HepG2 (cell line): ENCODE results near the gene ANGPTL5. TPM values are rescaled to one million over a fixed set of nuclear protein-coding genes. Genes with fewer than 3 reads are reported as not detected.

Experiments used
- ATAC-seq: fragments of 200-7000 bp; cut with Tn5 transposase; 3 replicates; pipeline ENCODE4 v1.9.1; 2020; ENCODE audit warnings: mild to moderate bottlenecking, moderate library complexity
- BruUV-seq: library from RNA; stranded (reverse); fragments of 400-500 nt; replicated peaks from 2 replicates; lab custom pipeline; 2021; lab: Mats Ljungman, UMichigan
- CTCF ChIA-PET: fragments of 300-600 bp; formaldehyde crosslinking; extraction: SDS; loops from one replicate; lab custom pipeline; 2021; ENCODE audit warnings: low total read pairs, inconsistent platforms, low intra/inter-chr PET ratio; lab: Yijun Ruan, JAX
- POLR2A ChIA-PET: fragments of 350-600 bp; sonication (Branson Sonifier 250); formaldehyde crosslinking; loops from one replicate; lab custom pipeline; 2020; ENCODE audit warnings: antibody characterized with exemption, inconsistent platforms; lab: Yijun Ruan, JAX
- DNase-seq: peaks from one replicate; pipeline ENCODE4 v3.0.0-alpha.2; 2015; ENCODE audit warnings: low spot score
- FAIRE-seq: peaks from 3 replicates; lab custom pipeline; 2011; peaks lifted over from hg19 to GRCh38; lab: Jason Lieb, UNC
- H2AFZ ChIP-seq: one replicate; pipeline ENCODE4 v1.6.1; 2011; ENCODE audit warnings: low read length, inconsistent platforms
- H3K27ac ChIP-seq: fragments of 300-600 bp; 3 replicates; pipeline ENCODE4 v1.8.0; 2011; ENCODE audit warnings: mixed run types, mild to moderate bottlenecking, mixed read lengths, low read length, inconsistent platforms; ENCODE audit not compliant: insufficient read depth; ENCODE audit errors: extremely low read length
- H3K27me3 ChIP-seq, 2 experiments: fragments of 200-600 bp in 1 of 2; 2 replicates in 1 of 2; 3 replicates in 1 of 2; pipeline versions ENCODE4 v1.6.0 to v1.8.0; 2011; ENCODE audit warnings: low read length in 2 of 2, mild to moderate bottlenecking in 2 of 2, moderate library complexity in 2 of 2, inconsistent platforms in 1 of 2; ENCODE audit not compliant: insufficient read depth in 2 of 2, control insufficient read depth in 1 of 2
- H3K36me3 ChIP-seq, 2 experiments: fragments of 200-600 bp in 1 of 2; replicated peaks in 1 of 2; 2 replicates in 1 of 2; 3 replicates in 1 of 2; pipeline versions ENCODE4 v1.5.1 to v1.8.0; 2011; ENCODE audit warnings: low read length in 2 of 2, inconsistent platforms in 1 of 2; ENCODE audit not compliant: insufficient read depth in 2 of 2, control insufficient read depth in 1 of 2
- H3K4me1 ChIP-seq: 2 replicates; pipeline ENCODE4 v1.5.1; 2012; ENCODE audit warnings: low read length, inconsistent platforms; ENCODE audit not compliant: insufficient read depth
- H3K4me2 ChIP-seq: 2 replicates; pipeline ENCODE4 v1.6.0; 2011; ENCODE audit warnings: low read depth, low read length, inconsistent platforms
- H3K4me3 ChIP-seq, 3 experiments: fragments of 200-600 bp in 1 of 3; sonication (generic), shearing (Covaris generic) in 1 of 3; replicated peaks in 1 of 3; 2 replicates each; pipeline ENCODE4 v1.5.1; 2011 to 2016; ENCODE audit warnings: low read length in 3 of 3, inconsistent platforms in 2 of 3, low read depth in 2 of 3, mild to moderate bottlenecking in 2 of 3, control low read depth in 1 of 3, mixed read lengths in 1 of 3; ENCODE audit not compliant: insufficient read depth in 1 of 3
- H3K79me2 ChIP-seq: one replicate; pipeline ENCODE4 v1.6.1; 2011; ENCODE audit warnings: low read length, inconsistent platforms; ENCODE audit not compliant: insufficient read depth
- H3K9ac ChIP-seq: 2 replicates; pipeline ENCODE4 v1.6.0; 2011; ENCODE audit warnings: mild to moderate bottlenecking, low read depth, low read length, inconsistent platforms; ENCODE audit not compliant: insufficient read depth
- H3K9me3 ChIP-seq: 2 replicates; pipeline ENCODE4 v1.5.1; 2012; ENCODE audit warnings: mild to moderate bottlenecking, low read length
- H4K20me1 ChIP-seq: 2 replicates; pipeline ENCODE4 v1.6.0; 2011; ENCODE audit warnings: inconsistent platforms, mild to moderate bottlenecking, low read length, moderate library complexity; ENCODE audit not compliant: insufficient read depth
- NR2C2 ChIP-seq: sonication (generic); formaldehyde crosslinking; IDR thresholded peaks from 2 replicates; pipeline ENCODE4 v1.4.0; 2020; ENCODE audit warnings: missing genetic modification reagents, mild to moderate bottlenecking, moderate library complexity, borderline replicate concordance
- PAF1 ChIP-seq: IDR thresholded peaks from 2 replicates; pipeline ENCODE4 v1.6.1; 2016; ENCODE audit warnings: missing genetic modification reagents, missing compliant biosample characterization
- ZSCAN29 ChIP-seq: sonication (generic); formaldehyde crosslinking; conservative IDR thresholded peaks from 2 replicates; pipeline ENCODE4 v1.4.0; 2020; ENCODE audit warnings: mild to moderate bottlenecking, missing genetic modification reagents
- WGBS: methylation state at CpG from one replicate; pipeline ENCODE4 v1.1.6; 2017; ENCODE audit warnings: low lambda C conversion rate; 5-methylcytosine and 5-hydroxymethylcytosine counted together
- in situ Hi-C: cut with HindIII; loops from 2 replicates; pipeline ENCODE4 v1.10.0; 2017; ENCODE audit warnings: low pct_unique_long_range_greater_than_20kb; ENCODE audit not compliant: extremely low pct_ligation_motif_present
- intact Hi-C: fragments of 100-400 bp; cut with micrococcal nuclease; formaldehyde crosslinking; loops from one replicate; pipeline ENCODE4 v1.10.0; 2022; ENCODE audit not compliant: unreplicated experiment
- polyA plus RNA-seq, 8 experiments: library from polyadenylated mRNA; depleted of rRNA in 3 of 8; stranded (reverse) in 7 of 8; unstranded in 1 of 8; fragments of >200 nt; fragmentation: Illumina TruSeq in 4 of 8; extraction: Trizol in 4 of 8; gene quantifications; 2 replicates each; pipeline versions ENCODE4 v1.2.1 to v1.2.3, GENCODE V29; 2011 to 2016; ENCODE audit warnings: low read depth in 4 of 8, missing spikeins in 1 of 8, mixed read lengths in 1 of 8; ENCODE audit not compliant: insufficient read depth in 1 of 8
- total RNA-seq, 5 experiments: library from RNA; depleted of rRNA; stranded (reverse); fragments of >200 nt; fragmentation: Illumina TruSeq; extraction: Trizol; gene quantifications; 2 replicates each; pipeline ENCODE4 v1.2.3, GENCODE V29; 2016; ENCODE audit warnings: low read depth in 1 of 5
- TF ChIP-seq, protein P1 (sequence below): sonication (generic); formaldehyde crosslinking; IDR thresholded peaks from 2 replicates; pipeline ENCODE4 v1.5.1; 2020; ENCODE audit warnings: missing genetic modification reagents, mild to moderate bottlenecking, borderline replicate concordance
- TF ChIP-seq, protein P2 (sequence below): sonication (generic); formaldehyde crosslinking; IDR thresholded peaks from 2 replicates; pipeline ENCODE4 v1.8.1; 2023; ENCODE audit warnings: mild to moderate bottlenecking, missing genetic modification reagents

ANGPTL5 gene
- total and polyA plus RNA-seq, 2 of the 13 experiments (the other 11 are each of a cell fraction or from before 2014, with no cell fraction given): not detected

DNA sequence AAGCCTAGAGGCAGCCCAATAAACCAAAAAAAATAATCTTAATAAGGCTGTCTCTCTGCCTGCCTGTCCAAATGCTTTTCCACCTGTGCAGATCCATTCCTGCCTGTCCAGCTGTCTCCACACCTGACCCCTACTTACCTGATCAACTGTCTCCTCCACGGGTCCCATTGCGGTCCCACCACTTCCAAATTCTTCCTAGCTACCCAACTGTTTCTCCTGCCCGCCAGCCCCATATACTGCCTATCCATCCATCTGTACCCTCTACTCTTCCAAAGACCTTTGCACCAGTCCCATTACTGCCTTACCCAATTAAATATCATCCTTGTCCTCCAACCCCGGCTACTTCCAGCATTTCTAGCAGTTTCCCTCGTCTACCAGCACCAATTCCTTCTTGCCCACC lies 39.4 kb upstream of the ANGPTL5 start:
- POLR2A ChIA-PET: no interaction called here
- TF ChIP-seq, protein P1, sequence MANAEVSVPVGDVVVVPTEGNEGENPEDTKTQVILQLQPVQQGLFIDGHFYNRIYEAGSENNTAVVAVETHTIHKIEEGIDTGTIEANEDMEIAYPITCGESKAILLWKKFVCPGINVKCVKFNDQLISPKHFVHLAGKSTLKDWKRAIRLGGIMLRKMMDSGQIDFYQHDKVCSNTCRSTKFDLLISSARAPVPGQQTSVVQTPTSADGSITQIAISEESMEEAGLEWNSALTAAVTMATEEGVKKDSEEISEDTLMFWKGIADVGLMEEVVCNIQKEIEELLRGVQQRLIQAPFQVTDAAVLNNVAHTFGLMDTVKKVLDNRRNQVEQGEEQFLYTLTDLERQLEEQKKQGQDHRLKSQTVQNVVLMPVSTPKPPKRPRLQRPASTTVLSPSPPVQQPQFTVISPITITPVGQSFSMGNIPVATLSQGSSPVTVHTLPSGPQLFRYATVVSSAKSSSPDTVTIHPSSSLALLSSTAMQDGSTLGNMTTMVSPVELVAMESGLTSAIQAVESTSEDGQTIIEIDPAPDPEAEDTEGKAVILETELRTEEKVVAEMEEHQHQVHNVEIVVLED: no peak
- TF ChIP-seq, protein P2, sequence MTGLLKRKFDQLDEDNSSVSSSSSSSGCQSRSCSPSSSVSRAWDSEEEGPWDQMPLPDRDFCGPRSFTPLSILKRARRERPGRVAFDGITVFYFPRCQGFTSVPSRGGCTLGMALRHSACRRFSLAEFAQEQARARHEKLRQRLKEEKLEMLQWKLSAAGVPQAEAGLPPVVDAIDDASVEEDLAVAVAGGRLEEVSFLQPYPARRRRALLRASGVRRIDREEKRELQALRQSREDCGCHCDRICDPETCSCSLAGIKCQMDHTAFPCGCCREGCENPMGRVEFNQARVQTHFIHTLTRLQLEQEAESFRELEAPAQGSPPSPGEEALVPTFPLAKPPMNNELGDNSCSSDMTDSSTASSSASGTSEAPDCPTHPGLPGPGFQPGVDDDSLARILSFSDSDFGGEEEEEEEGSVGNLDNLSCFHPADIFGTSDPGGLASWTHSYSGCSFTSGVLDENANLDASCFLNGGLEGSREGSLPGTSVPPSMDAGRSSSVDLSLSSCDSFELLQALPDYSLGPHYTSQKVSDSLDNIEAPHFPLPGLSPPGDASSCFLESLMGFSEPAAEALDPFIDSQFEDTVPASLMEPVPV (CRISPR knock-in tag): no peak
- TF ChIP-seq PAF1 (CRISPR knock-in tag): no peak
- H3K27me3 ChIP-seq: no peaks in the 10 kb centered on the region
- no peaks in the 10 kb centered on the region for H3K9me3 ChIP-seq
- FAIRE-seq: no peak
- no peak for DNase-seq
- no peak overlapping the region for H3K27ac ChIP-seq
- H4K20me1 ChIP-seq: no peaks in the 10 kb centered on the region
- intact Hi-C loops: no loop called here
- BruUV-seq: no TSS peak
- 92% methylated on average over 5 of the region's 5 CpGs for WGBS
- H3K4me2 ChIP-seq: no peak overlapping the region
- no peak overlapping the region for H2AFZ ChIP-seq
- H3K4me1 ChIP-seq: peaks cover 10% of the 10 kb centered on the region
- no peak for ATAC-seq
- H3K79me2 ChIP-seq: no peaks in the 10 kb centered on the region
- CTCF ChIA-PET: no interaction called here
- H3K36me3 ChIP-seq: no peaks in the 10 kb centered on the region
- in situ Hi-C loops: no loop called here
- H3K9ac ChIP-seq: no peak overlapping the region
- no peak overlapping the region for H3K4me3 ChIP-seq

DNA sequence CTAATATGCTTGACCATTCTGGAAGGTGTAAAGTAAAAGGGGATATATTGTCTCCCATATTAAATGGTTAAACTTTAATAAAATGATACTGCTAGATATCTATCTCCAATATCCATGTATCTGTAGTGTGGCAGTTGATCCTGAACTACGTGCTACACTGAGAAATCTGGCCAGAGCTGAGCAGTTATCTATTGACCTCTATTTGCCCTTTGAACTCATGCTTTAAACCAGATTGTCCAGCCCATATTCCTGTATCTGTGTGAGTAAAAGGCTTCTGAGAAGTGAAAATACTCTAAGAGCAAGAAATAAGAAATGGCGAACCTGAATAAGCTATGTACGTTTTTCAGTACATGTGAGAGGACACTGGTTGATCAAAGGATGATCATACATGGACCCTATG lies 39.0 kb upstream of the ANGPTL5 start:
- H3K9ac ChIP-seq: no peak overlapping the region
- TF ChIP-seq NR2C2 (CRISPR knock-in tag) (peak; percentile 52; the same call in 1 of the 2 replicates), ZSCAN29 (CRISPR knock-in tag) (no peak)
- TF ChIP-seq, all 625 proteins: peak for 1
- intact Hi-C loops: no loop called here
- H3K36me3 ChIP-seq: no peaks in the 10 kb centered on the region
- H3K27me3 ChIP-seq: no peaks in the 10 kb centered on the region
- DNase-seq: no peak
- in situ Hi-C loops: no loop called here
- H4K20me1 ChIP-seq: no peaks in the 10 kb centered on the region
- H3K4me2 ChIP-seq: no peak overlapping the region
- FAIRE-seq: no peak
- peak; percentile 53; the same call in 2 of the 3 replicates for ATAC-seq
- no peak overlapping the region for H3K27ac ChIP-seq
- H3K4me3 ChIP-seq: no peak overlapping the region
- no peak overlapping the region for H2AFZ ChIP-seq
- H3K79me2 ChIP-seq: no peaks in the 10 kb centered on the region
- no peaks in the 10 kb centered on the region for H3K9me3 ChIP-seq
- BruUV-seq: no TSS peak
- ChIA-PET CTCF (no interaction called here), POLR2A (no interaction called here)
- 84% methylated on average over 3 of the region's 3 CpGs for WGBS
- peaks cover 10% of the 10 kb centered on the region for H3K4me1 ChIP-seq
